Activated CD4-positive, alpha-beta T cell treated with anti-CD3 and anti-CD28 coated beads, Interleukin-10, Interleukin-2, amounts not matched to agents 100 ng/mL and 50 ng/mL, durations not matched to agents 16 hours and 8 hours (primary cell): ENCODE data around the gene VIPR2.
"Not testable (repeated sequence)": the region's sequence is repeated elsewhere in the genome, so short reads cannot be mapped to it uniquely, and the experiment has no call there.

Experiments used
- DNase-seq: peaks from one replicate; pipeline ENCODE4 v3.0.0-alpha.2; 2020

VIPR2 gene

DNA sequence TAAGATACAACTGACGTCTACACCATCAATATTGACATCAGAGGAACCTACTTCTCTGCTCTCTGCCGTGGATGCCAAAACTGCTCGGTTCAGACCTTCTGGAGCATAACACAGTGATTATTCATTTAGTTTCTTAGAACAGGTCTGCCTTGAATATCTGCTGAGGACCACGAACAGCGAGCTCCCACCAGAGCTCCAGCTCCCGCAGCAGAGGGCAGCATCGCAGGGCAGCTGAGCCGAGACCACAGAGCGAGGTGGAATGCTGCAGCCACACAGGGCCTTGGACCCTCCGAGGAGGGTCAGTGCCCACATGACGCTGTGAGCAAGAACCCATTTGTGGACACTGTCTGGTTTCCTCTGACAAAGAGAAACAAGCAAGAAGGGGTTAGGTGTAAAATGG is 6.8 kb downstream of the VIPR2 start:
- no peak for DNase-seq

DNA sequence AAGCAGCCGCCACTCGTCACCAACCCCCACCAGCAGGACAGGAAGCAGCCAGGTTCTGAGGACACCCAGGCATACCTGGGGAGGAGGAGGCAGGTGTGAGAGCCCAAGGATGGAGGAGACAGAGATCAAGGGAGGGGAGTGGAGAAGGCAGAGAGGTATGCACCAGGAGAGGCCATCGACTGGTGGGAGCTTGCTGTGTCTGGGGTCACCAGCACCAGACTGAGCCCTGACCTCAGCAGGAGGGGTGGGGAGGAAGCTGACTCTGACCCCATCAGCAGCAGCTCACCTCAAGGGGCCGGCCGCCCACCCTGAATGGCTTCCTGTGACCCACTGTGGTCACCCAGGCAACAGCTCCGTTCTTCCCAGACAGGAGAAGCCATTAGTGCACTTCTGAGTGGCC is 7.8 kb downstream of the VIPR2 start:
- no peak for DNase-seq

DNA sequence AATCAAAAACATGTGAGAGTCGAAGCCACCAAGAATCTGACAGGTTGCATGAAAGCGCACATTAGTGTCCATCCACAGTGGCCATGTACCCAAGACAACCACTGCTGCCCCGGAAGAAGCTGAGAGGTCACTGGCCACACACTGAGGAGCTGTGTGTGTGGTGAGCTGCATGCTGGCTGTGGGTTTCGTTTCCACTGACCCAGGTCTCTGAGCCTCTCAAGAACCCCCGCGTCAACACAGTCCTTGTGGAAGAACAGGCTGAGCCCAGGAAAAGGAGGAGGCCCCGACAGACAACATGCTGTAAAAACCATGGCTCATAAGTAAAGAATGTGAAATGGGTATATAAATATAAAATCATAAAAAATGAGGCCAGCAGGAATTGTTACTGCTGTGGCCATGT is 8.2 kb downstream of the VIPR2 start:
- no peak for DNase-seq

DNA sequence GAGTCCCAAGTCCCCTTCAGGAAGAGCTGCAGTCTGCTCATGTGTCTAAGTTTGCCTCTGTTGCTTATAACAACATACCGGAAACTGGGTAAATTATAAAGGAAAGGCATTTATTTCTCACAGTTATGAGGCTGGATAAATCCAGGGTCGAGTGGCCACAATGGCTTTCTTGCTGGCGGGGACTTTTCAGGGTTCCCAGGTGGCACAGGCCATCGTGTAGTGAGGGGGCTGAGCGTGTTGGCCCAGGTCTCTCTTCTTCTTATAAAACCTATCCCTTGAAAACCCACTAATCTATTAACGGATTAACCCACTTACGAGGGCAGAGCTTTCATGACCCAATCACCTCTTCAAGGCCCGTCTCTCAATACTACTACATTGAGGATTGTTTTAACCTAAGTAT is 8.7 kb downstream of the VIPR2 start:
- DNase-seq: no peak

DNA sequence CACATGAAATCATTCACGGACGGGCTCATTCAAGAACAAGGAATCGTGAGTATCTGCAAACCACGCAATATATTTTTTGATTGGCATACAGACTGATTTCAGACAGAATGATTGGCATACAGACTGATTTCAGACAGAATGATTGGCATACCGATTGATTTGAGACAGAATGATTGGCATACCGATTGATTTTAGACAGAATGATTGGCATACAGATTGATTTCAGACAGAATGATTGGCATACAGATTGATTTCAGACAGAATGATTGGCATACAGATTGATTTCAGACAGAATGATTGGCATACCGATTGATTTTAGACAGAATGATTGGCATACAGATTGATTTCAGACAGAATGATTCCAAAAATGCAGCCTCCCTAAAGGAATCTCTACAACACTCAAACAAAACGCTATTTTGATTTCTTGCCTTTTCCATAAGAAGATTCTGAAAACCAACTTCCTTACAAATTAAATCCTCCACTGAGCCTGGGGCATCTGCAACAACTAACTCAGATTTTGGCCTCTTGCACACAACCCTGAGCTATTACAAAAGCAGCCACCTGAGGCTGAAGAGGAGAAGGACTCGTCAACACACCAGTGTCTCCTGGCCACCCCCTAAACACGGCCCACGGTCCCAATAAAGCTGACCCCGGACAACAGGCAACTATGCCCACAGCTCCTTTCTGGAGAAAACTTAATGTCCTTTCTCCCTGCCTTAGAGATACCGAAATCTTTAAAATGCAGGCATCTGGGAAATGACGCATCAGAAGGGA is 11.8 kb downstream of the VIPR2 start:
- DNase-seq: not testable (repeated sequence)

DNA sequence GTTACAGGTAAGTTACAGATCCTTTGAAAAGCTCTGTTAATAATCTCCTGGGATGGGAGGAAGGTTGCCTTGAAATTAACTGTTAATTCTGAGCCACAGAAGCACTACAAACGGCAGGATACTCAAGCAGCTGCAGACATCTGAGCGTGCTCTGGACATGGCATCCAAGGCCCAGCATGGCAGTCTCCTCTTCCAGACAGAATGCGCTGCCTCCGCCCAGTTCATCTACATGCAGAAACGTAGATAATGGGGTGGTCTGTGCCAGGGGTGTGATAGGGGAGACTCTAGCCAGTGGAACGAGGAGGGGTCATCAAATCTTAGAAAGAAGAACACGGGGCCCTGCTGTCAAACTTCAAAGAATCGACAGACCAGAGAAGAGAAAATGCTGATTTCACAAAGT is 13.8 kb downstream of the VIPR2 start:
- DNase-seq: no peak

DNA sequence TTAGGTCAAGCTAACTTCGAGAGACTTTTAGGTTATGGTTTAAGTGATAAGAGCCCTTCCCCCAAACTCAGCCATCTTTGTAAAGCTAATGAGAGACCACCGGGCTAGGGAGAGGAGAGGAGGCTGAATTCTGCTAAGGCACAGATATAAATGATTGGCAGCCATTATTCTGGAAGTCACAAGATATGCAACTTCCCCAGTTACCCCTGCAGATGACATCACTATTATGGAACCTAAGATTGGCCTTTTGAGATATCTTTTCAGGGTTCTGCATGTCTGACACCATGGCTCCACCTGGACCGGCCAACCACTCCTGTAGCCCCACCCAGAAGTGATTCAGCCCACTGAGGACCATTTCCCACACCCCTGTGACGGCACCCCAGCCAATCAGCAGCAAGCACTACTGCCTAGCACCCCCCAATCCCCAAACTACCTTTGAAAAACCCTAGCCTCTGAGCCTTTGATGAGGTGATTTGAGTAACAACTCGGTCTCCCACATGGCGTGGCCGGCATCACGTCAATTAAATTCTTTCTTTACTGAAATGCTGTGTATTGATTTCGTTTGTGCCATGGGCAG is 14.4 kb downstream of the VIPR2 start:
- DNase-seq: no peak

DNA sequence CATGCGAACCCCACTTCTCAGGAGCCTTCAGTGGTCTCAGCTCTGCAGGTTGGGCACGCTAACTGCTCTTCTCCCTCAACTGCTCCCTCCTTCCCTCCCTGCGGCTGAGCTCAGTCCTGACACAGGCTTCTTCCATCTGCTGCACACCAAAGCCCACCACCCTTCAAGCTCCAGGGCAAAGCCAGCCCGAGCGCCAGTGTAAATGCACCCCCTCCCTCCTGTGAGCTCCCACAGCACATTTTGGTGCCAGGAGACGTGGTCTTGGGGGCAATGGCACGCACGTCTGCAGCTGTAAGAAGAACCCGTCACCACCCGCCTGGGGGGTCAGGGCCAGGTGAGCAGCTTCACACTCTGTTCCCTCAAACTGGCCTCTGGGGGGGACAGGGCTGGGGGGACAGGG is 15.9 kb downstream of the VIPR2 start:
- DNase-seq: no peak

DNA sequence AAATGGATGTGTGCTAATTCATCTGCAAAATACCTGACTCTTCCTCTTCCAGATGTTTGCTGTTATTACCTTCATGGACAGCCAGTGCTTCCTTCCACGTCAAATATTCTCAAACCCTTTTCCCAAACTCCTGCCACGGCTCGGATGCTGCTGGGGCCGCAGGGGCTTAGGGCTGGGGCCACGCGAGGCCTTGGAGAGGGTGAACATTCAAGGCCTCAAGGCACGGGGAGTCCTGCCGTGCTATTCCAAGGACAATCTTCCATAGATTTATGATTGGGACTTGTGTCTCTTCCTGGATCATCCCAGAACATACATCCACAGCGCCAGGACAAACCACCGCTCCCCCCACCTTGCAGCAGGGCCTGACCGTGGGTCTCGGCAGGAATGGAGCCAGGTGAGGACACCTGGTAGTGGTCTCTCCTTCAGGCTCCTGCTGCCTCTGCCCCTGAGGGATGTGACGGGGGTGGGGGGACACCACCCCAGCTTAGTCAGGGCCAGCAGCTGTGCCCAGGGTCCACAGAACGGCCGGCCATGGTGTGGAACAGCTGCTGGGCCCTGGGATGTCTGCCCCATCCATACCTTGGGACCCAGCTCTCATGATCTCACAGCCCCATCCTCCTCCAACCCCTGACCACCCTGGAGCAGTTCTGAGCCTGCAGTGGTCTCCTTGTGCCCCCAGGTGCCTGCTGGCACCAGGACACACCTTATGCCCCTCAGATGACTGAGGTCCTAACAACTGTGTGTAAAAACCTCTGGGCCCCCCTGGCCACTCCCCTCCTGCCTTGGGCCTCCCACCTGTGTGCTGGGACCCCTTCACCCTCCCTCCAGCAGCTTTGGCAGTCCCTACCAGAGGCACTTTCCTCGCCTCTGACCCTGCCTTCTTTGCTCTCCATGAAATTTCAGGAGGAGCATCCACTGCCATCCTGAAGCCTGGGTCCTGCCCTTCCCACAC is 16.7 kb downstream of the VIPR2 start:
- no peak for DNase-seq

DNA sequence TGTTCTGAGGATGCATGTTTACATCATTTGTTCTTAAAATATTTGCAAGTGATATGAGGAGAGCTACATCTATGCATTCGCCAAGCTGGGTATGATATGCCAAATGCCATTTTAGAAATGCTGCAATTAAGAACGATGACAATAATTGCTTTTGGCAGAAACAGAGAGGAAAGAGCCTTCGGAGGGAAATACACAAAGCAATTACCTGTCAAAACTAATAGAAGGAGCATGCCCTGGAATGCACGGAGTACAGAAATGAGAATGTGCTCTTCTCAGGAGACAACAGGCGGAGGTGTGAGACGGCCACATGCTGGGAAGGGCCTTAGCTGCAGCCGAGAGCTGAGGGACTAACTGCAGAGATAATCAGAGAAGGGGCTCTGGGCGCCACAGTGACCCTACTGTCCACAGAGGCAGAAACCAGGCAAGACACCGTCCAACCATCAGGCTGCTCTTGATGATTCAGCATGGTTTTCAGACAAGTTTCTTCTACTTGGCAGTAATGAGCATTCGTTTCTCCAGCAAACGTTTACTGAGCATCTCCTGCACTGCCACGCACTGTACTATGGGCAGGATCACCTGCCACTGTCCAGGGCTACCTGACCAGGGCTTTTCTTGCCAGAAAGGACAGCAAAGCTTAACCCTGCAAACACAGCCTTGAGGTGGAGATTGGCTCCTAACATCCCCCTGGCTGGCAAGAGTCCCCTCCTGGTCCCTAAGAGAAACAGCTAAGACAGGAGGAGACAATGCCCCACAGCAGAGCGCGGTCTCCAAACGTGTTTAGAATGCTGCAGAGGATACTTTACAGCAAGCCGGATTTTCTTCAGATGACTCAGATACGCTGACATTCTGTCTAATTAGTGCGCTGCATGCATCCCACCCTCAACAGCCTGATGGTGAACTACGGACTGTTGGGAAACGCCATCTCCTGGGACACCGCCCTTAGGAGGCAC is 18.1 kb downstream of the VIPR2 start:
- no peak for DNase-seq

DNA sequence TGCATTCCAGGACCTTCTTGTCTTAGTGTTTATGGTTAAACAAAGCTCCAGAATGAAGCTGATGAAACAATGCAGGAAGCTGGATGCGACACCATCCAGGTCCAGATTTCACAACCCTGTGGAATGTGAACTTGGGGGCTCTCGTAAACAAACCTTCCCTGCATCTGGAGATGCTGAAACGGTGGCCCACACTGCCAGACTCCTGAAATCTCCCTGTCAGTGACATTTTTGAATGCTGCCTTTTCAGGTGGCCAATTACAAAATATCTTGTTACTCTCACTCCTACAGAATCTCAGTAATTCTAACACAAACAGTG is 18.8 kb downstream of the VIPR2 start:
- DNase-seq: no peak

DNA sequence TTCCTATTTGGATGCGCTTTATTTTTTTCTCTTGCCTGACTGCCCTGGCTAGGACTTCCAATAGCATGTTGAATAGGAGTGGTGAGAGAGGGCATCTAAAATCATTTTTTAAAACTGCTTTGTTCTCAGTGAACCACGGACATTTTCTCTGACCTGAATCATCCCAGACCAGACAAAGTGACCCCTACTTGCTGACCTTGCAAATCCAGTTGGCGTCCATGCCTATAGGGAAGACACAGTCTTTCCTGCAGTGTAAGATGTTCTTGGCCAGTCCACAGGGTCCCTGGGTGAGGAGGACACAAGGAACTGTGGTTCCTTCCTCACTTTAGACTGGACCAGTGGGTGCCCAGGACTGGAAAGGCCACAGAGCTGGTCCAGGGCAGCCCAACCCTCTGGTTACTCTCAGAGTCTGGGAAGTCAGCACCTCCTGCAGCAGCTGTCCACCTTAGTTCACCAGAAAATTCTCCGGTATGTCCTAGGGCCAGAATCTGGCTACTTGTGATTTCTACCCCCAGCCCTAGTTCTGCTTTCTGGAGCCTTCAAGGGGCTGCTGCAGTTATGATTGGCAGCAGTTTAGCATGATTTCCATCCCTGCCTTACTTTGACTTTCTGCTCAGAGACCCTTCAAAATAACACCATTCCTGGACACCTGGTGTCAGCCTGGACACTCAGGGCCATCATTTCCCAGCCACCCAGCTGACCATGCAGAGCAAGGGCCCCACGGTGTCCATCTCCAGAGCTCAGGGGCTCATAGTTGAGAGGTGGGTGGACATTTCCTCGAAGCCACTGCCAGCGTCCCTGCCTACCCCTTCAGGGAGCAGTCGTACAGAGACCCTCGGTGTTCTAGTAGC is 19.3 kb downstream of the VIPR2 start:
- no peak for DNase-seq

DNA sequence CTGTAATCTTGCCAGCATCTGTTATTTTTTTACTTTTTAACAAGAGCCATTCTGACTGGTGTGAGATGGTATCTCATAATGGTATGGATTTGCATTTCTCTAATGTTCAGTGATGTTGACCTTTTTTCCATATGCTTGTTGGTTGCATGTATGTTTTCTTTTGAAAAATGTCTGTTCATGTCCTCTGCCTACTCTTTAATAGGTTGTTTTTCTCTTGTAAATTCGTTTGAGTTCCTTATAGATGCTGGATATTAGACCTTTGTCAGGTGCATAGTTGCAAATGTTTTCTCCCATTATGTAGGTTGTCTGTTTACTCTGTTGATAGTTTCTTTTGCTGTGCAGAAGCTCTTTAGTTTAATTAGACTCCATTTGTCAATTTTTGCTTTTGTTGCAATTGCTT is 20.9 kb downstream of the VIPR2 start:
- DNase-seq: not testable (repeated sequence)

DNA sequence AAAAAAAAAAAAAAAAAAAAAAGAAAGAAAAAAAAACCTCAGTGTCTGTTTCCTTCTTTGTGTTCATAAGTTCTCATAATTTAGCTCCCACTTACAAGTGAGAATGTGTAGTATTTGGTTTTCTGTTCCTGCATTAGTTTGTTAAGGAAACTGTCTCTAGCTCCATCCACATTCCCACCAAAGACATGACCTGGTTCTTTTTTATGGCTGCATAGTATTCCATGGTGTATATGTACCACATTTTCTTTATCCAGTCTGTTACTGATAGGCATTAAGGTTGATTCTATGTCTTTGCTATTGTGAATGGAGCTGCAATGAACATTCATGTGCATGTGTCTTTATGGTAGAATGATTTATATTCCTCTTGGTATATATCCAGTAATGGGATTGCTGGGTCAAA is 21.4 kb downstream of the VIPR2 start:
- DNase-seq: not testable (repeated sequence)

DNA sequence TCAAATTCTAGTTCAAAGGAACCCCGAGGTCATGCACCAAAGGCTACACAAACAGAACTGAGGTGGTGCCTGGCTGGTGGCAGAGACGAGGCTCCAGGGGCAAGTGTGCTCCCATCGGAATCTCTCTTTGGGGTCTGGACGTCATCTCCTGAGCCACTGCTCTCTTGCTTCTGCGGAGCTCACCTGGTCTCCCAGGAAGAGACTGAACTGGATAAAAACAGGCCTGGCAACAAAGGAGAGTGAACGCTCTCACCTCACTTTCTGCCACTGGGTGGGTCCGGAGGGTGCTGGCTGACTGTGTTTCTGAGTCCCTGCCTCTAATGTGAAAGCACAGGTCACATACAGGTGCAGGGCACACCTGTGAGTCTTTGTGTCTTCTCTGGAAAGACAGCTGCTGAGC is 22.4 kb downstream of the VIPR2 start:
- DNase-seq: no peak

DNA sequence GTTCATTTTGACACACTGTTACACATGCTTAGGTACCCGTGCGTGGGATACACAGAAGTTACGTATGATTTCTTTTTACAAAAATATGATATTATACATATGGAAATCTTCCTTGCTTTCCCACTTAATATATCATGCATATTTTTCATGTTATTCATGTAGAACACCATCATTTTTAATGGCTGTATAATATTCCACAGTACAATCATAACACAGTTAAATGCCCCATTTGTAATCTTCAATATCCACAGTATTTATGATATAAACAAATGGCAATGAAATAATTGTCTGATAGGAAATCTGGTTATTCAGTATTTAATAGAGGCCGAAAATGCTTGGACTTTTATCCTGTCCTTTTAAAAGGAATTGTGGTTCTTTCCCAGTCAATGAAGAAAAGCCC is 23.2 kb downstream of the VIPR2 start:
- no peak for DNase-seq

DNA sequence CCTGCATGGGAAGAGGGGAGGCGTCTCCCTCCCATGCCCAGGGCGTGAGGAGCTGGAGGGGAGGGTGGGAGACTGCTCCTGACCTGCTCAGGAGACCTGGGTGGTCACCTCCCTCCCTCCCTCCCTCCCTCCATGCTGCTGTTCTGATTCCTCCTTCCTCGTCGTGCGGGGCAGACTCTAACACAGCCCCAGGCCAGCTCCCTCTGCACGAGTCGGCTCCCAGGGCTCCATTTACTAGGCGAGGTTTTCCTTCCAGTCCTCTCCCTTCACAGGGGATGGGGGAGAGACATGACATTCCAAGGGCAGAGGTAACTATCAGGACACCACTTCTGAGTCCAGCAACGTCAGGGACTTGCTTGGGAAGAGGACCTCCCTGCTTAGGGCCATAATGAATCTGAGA is 23.6 kb downstream of the VIPR2 start:
- DNase-seq: no peak

DNA sequence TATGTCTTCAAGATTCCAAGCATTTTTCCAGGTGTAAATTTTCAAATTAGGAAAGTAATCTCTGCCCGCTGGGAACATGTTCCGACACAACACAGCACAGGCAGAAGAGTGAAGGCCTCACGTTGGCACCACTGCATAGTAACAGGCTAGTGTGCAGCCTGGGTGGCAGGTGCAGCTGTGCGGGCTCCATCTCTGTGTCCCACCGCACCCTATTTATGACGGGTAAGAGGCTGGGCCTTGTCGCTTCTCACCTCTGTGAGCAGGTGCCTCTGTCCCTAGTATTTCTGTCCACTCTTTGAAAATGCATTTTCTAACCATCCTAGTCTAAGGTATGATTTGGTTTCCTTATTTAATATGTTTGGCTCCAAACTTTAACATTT is 24.1 kb downstream of the VIPR2 start:
- no peak for DNase-seq

DNA sequence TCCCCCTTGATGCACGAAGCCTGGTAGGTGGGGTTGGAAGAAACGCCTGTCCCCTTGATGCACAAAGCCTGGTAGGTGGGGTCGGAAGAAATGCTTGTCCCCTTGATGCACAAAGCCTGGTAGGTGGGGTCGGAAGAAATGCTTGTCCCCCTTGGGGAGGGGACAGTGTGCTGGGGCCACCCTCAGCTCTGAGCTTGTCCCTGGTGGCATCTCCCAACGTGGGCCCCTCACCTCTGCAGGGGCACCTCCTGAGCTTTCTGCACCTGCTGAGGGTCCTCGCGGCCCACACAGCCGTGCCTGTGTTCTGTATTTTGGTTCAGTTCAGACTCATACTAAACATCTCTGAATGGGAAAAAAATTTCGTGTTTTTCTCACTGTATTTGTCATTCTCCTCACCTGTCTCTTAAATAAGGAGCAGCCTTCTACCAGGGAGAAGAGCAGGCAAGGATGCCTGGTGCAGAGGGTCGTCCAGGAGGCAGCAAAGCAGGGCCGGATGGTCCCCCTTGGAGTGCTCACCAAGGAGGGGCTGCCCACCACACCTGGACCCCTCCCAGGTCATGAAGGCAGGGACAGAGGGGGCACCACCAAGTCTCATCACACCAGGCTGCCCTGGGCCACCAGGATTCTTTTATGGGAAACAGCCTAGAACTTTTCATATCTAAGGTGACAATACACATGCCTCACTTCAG is 24.7 kb downstream of the VIPR2 start:
- no peak for DNase-seq

DNA sequence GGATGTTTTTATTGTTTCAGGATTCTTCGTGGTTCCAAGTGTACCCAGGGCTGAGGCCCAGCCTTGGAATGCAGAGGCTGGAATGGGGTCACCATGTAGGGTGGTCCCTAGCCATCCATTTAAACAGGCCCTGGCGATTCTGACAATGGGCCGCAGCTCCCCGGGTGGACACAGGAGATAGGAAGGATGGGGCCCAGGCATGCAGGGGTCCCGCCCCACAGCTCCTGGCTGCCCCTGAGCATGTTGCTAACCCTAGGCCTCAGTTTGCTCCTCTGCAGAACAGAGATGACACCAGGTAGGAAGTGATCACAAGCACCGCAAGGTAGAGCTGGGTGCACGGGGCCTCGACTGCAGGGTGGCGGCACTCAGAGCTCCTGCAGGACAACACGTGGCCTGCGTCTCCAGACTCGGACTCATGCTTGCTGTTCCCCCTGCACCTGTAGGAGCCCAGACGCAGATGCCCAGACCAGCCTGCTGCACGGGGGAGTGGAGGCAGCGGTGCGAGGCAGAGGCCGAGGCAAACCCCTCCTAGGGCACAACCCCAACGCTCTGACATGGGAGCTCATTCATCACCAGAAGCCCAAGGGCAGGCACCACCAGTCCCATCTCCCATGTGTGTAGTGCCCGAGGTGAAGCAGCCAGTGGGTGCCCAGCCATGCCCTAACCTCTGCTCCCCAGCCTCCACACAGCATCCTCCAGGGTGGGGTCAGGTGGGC is 25.5 kb downstream of the VIPR2 start:
- DNase-seq: no peak

DNA sequence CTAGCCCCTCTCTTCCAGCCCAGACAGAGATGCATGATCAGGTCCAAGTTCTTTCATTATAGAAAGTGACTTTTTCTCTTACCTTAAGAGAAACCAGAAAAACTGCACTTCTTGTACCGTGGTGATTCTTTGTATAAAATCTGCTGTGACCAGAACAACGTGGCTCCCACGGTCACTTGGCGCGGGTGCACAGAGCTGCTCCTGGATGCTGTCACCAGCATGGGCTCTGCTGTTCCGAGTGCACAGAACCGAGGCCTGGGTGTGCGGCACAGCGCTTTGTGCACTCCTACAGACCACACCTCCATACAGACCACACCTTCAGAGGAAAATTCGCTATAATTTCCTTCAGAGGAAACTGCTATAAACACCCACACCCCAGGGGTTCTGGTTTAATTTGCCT is 26.0 kb downstream of the VIPR2 start:
- no peak for DNase-seq
